GM19035 (cell line): ENCODE measurements around the gene HNRNPD.
A peak's percentile ranks its signal among the peaks of the same experiment; 100 is the strongest.
"Not testable (repeated sequence)": the region's sequence is repeated elsewhere in the genome, so short reads cannot be mapped to it uniquely, and the experiment has no call there.

Experiments used
- ATAC-seq: cut with Tn5 transposase; IDR thresholded peaks from one replicate; pipeline ENCODE4 v1.9.1; 2021; ENCODE audit not compliant: unreplicated experiment

HNRNPD gene

GRCh38 chr4:82373816-82374625, at the start of gene HNRNPD:
Gene HNRNPD, minus strand, starts transcription at chr4:82373991. Its CDS starts 313 bp downstream, at chr4:82373678.
- peak; percentile 94 for ATAC-seq

GRCh38 chr4:82422616-82423015, 48.8 kb upstream of the HNRNPD start:
- no peak for ATAC-seq

- ATAC-seq, result no peak
Observed at GRCh38 chr4:82421796-82422560, 48.2 kb upstream of the HNRNPD start.

- no peak for ATAC-seq
Observed at GRCh38 chr4:82419451-82419850, 45.7 kb upstream of the HNRNPD start.

- ATAC-seq, result no peak
Observed at GRCh38 chr4:82415922-82416365, 42.2 kb upstream of the HNRNPD start.

- ATAC-seq, result not testable (repeated sequence)
Observed at GRCh38 chr4:82415061-82415460, 41.3 kb upstream of the HNRNPD start.

GRCh38 chr4:82403725-82404124, 29.9 kb upstream of the HNRNPD start:
- no peak for ATAC-seq

- no peak for ATAC-seq
Observed at GRCh38 chr4:82402196-82402775, 28.5 kb upstream of the HNRNPD start.

GRCh38 chr4:82401600-82401999, 27.8 kb upstream of the HNRNPD start:
- no peak for ATAC-seq

- no peak for ATAC-seq
Observed at GRCh38 chr4:82398263-82398662, 24.5 kb upstream of the HNRNPD start.

GRCh38 chr4:82397527-82397926, 23.7 kb upstream of the HNRNPD start:
- no peak for ATAC-seq

GRCh38 chr4:82394896-82395295, 21.1 kb upstream of the HNRNPD start:
- no peak for ATAC-seq

GRCh38 chr4:82390061-82390460, 16.3 kb upstream of the HNRNPD start:
- not testable (repeated sequence) for ATAC-seq

- no peak for ATAC-seq
Observed at GRCh38 chr4:82388405-82388804, 14.6 kb upstream of the HNRNPD start.

GRCh38 chr4:82386312-82386711, 12.5 kb upstream of the HNRNPD start:
- not testable (repeated sequence) for ATAC-seq

- ATAC-seq, result no peak
Observed at GRCh38 chr4:82382751-82383150, 9.0 kb upstream of the HNRNPD start.

GRCh38 chr4:82381661-82382296, 8.0 kb upstream of the HNRNPD start:
- no peak for ATAC-seq

GRCh38 chr4:82381235-82381634, 7.4 kb upstream of the HNRNPD start:
- no peak for ATAC-seq

- ATAC-seq, result no peak
Observed at GRCh38 chr4:82380831-82381230, 7.0 kb upstream of the HNRNPD start.

- ATAC-seq, result no peak
Observed at GRCh38 chr4:82380344-82380743, 6.6 kb upstream of the HNRNPD start.

GRCh38 chr4:82376109-82376508, 2.3 kb upstream of the HNRNPD start:
- no peak for ATAC-seq
